Activated CD4-positive, alpha-beta T cell treated with anti-CD3 and anti-CD28 coated beads for 24 hours (primary cell): ENCODE results near the gene GPI.

Experiments
- DNase-seq, 2 donors: peaks; one replicate each; pipeline ENCODE4 v3.0.0-alpha.2; 2020; ENCODE audit warnings: low read depth in 2 of 2

GPI gene

DNA sequence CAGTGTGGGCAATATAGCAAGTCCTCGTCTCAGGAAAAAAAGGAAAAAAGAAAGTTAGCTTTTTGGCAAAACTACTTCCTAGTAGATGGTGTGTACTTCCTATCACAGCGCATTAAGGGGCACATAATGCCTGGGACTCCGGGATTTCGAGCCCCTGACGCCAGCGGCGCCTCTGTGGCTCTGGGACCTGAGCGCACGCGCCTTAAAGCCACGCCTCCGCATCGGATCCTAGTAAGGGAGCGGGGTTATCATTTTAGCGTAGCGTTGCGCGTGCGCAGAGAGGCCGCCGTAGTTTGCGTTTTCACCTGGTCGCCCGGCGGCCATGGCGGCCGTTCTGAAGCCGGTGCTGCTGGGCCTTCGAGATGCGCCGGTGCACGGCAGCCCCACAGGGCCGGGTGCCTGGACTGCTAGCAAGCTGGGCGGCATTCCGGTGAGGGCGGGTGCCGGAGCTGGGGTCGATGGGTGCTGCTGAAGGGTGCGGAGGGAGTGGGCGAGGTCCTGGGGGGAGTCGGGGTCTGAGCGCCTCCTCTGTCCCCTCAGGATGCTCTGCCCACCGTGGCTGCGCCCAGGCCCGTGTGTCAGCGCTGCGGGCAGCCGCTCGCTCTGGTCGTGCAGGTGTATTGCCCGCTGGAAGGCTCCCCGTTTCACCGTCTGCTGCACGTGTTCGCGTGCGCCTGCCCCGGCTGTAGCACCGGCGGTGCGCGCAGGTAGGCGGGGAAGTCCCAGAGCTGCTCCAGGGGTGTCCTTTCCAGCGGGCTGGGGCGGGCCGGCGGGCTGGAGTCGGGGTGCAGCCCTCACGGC lies 39.3 kb downstream of the GPI start, which contains the start of gene PDCD2L:
TSS of gene PDCD2L (plus strand) at position 291 of the 801 bp plus-strand sequence. CDS start at position 323, 32 bp downstream.
- DNase-seq, result peak; percentile 90 to 93

- DNase-seq, result no peak
Measured at GRCh38 chr19:34405892-34406660, 41.1 kb downstream of the GPI start.

GRCh38 chr19:34408411-34408810 lies 43.4 kb downstream of the GPI start:
- no peak for DNase-seq

DNA sequence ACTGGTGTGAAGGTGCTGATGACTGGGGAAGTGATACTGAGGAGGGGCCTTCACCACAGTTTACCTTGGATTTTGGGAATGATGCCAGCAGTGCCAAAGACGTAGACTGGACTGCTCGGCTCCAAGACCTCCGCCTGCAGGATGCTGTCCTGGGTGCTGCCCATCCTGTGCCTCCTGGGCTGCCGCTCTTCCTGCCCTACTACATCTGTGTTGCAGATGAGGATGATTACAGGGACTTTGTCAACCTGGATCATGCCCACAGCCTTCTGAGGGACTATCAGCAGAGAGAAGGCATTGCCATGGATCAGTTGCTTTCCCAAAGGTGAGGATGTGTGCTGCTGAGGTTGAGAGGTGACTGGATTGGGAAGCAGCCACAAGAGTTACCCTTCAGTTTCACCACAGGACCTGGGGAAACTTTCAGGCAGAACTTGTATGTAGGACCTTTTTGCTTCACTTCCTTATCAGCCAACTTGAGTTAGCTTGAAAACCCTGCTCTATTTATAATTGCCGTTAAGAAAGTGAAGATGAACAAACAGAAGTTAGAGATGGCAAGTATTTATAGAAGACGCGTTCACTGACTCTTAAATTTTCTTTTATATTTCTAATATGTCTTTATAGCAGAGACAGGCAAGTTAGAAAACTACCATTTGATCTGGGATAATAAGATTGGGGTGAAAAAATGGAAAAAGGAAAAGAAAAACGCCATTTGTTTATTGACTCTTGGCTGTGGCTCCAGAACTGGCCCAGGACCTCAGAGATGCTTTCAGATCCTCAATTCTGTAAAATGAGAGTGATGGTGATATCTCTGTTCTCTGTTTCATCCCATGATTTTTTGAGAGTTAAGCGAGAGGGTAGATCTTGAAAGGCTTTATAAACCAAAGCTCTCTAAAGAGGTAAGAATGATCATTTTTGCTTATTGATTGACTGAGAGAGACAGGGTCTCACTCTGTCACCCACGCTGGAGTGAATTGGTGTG lies 44.5 kb downstream of the GPI start:
- no peak for DNase-seq

DNA sequence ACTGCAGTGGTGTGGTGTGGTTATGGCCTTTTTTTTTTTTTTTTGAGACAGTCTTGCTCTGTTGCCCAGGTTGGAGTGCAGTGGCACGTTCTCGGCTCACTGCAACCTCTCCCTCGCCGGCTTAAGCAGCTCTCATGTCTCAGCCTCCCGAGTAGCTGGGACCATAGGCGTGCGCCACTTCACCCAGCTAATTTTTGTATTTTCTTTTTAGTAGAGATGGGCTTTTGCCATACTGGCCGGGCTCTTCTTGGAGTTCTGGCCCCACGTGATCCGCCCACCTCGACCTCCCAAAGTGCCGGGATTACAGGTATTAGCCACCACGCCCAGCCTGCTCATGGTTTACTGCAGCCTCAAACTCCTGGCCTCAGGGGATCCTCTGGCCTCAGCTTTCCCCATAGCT lies 46.2 kb downstream of the GPI start:
- no peak for DNase-seq

DNA sequence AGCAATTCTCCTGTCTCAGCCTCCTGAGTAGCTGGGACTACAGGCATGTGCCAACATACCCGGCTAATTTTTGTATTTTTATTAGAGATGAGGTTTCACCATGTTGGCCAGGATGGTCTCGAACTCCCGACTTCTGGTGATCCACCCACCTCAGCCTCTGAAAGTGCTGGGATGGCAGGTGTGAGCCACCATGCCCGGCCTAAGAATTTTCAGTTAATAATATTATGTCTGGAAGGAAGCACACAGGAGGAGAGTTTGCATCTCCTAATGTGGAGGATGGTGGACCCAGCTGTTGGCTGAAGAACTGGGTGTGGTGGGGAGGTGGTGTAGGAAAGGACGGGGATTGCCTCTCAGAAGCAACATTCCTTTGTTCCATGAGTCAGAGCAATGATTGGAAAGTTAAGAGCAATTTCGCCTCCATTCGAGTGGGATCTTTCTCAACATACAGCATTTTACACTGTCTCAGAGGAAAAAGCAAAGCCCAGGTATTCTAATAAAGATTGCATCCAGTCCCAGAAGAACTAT lies 51.1 kb downstream of the GPI start:
- DNase-seq, result no peak

- DNase-seq, result no peak
Measured at GRCh38 chr19:34418300-34418699, 53.3 kb downstream of the GPI start.

DNA sequence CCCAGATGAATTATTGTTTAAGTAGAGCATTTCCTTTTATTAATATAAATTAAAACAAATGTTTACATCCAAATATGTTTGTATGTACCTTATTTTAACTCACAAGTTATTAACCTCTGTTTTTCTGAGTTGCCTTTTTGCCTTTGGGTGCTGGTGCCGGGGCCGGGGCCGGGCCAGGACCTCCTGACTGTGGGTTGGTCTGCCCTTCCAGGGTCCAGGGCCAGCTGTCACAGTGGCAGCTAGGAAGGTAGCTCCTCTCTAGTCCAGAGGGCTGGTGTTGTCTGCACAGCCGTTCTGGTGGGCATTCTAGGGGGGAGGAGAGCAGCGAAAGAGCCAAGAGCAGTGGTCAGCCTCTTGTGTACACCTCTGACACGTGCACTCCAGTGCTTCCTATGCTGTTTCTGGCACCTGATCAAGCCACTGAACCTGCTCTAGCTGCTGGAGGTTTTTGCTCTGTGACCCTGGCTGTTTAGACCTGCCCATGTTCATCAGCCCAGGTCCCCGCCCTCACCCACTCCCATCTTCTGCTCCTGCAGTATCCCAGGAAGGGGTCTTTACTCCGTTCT lies 61.2 kb downstream of the GPI start:
- no peak for DNase-seq

GRCh38 chr19:34428549-34429285 lies 63.7 kb downstream of the GPI start:
- DNase-seq, result peak in 1 of 2 donors; percentile 35

- no peak for DNase-seq
Measured at GRCh38 chr19:34429553-34429952, 64.6 kb downstream of the GPI start.

GRCh38 chr19:34430738-34431625 lies 66.0 kb downstream of the GPI start:
- peak in 1 of 2 donors; percentile 11 for DNase-seq

DNA sequence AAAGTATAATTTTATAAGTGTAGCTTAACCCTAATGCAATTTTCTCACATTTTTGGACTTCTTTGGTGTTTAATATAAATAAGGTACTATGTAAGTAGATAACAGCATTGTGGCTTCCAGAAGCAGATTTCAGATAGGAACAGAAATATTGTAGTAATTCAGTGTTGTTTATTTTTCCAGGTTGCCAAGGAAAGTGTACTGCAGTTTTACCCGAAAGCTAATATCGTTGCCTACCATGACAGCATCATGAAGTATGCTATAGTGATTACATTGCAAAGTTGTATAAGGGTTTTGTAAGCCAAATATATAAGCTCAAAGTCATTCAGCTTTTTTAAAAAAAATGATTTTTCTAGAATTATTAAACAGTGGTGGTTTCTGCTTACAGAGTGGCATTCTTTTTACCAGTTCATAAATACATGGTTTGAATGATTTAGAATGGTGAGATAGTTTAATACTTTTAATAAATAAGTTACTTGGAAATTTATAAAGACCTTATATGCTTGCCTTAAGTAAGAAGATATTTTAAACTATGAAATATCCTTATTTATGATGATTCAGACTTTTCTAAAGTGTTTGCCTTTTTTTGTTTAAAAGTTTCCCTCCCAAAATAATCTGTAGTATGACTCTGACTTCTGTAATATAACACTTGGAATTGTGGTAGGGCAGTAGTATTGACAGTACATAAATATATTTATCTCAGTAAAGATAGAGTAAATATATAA lies 66.8 kb downstream of the GPI start:
- no peak for DNase-seq

DNA sequence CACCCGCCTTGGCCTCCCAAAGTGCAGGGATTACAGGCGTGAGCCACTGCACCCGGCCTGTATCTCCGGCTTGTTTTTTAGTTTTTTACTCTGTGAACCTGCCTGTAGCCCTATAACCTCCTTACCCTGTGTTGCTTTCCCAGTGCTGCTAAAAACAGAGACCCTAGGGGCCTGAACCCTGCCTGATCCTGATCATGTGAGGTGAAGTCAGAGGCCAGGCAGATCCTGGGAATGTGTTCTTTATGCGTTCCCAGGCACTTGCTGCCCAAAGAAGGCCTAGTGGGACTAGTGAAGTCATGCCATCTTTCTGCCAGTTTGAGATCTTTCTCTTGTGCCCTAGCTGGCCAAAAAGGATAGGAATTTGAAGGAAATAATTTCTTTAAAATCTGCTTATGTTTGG lies 67.8 kb downstream of the GPI start:
- no peak for DNase-seq

DNA sequence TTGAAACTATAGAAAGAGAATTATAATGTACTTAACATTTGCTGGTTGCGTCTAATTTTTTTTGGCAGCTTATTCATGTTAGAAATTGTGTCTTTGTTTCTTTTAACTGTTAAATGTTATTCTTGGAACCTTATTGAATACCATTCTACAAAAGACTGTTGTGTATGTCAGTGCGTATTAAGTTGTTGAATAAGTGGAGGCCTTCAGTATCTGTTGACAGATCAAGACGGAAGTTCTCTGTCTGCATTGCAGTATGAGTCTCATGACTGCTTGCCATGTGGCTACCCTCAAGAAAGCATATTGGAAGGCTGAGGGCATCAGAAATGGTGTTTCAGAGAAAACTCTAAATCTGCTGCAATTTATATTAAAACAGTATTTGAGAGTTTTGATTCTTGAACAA lies 71.7 kb downstream of the GPI start:
- DNase-seq, result no peak

DNA sequence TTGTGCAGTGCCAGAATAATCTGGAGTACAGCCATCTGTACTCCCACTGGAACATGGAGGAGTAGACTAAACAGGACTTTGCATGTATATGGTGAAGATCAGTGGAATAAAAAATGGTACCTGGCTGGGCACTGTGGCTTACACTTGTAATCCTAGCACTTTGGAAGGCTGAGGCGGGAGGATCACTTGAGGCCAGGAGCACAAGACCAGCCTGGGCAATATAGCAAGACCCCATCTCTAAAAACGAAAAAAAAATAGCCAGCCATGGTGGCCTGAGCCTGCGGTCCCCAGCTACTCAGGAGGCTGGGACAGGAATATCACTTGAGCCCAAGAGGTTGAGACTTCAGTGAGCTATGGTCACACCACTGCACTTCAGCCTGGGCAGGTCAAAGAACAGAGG lies 83.2 kb downstream of the GPI start:
- no peak for DNase-seq
